K562 (cell line): ENCODE data around the gene ARL3. TPM values are rescaled to one million over a fixed set of nuclear protein-coding genes. Genes with fewer than 3 reads are reported as not detected.

Experiments used
- ATAC-seq: fragments of 200-7000 bp; cut with Tn5 transposase; 3 replicates; pipeline ENCODE4 v1.9.1; 2020; ENCODE audit warnings: moderate library complexity
- BruUV-seq: library from RNA; stranded (reverse); fragments of 400-500 nt; replicated peaks from 2 replicates; lab custom pipeline; 2021; lab: Mats Ljungman, UMichigan
- CTCF ChIA-PET: fragments of 300-600 bp; formaldehyde crosslinking; extraction: SDS; loops from one replicate; lab custom pipeline; 2021; ENCODE audit warnings: low intra/inter-chr PET ratio; lab: Yijun Ruan, JAX
- POLR2A ChIA-PET: fragments of 300-600, 350-650 bp; sonication (Branson Sonifier 250); formaldehyde crosslinking; extraction: SDS; loops from one replicate; lab custom pipeline; 2021; ENCODE audit warnings: antibody characterized with exemption, inconsistent platforms; lab: Yijun Ruan, JAX
- DNase-seq, 4 experiments: peaks; one replicate each; pipeline versions ENCODE4 v3.0.0 to v3.0.0-alpha.2; 2011 to 2018; ENCODE audit warnings: low spot score in 3 of 4, mixed read lengths in 3 of 4; ENCODE audit errors: extremely low read depth in 1 of 4
- FAIRE-seq: peaks from 2 replicates; lab custom pipeline; 2011; peaks lifted over from hg19 to GRCh38; lab: Jason Lieb, UNC
- H2AFZ ChIP-seq: 2 replicates; pipeline ENCODE4 v1.6.0; 2011; ENCODE audit warnings: low read depth, low read length, control low read depth, inconsistent platforms
- H3K27ac ChIP-seq: fragments of 200-600 bp; 3 replicates; pipeline ENCODE4 v1.8.0; 2011; ENCODE audit warnings: low read depth, mild to moderate bottlenecking, control low read depth, inconsistent platforms, low read length, moderate library complexity, mixed read lengths; ENCODE audit errors: extremely low read depth
- H3K27me3 ChIP-seq, 2 experiments: fragments of 300-600 bp in 1 of 2; 2 replicates in 1 of 2; 3 replicates in 1 of 2; pipeline versions ENCODE4 v1.6.0 to v1.8.0; 2011; ENCODE audit warnings: inconsistent platforms in 2 of 2, low read length in 2 of 2, mild to moderate bottlenecking in 1 of 2, mixed read lengths in 1 of 2, moderate library complexity in 1 of 2; ENCODE audit not compliant: control insufficient read depth in 2 of 2, insufficient read depth in 2 of 2
- H3K36me3 ChIP-seq: fragments of 300-600 bp; 3 replicates; pipeline ENCODE4 v1.8.0; 2011; ENCODE audit warnings: mild to moderate bottlenecking, low read length, inconsistent platforms; ENCODE audit not compliant: control insufficient read depth, insufficient read depth
- H3K4me1 ChIP-seq, 2 experiments: fragments of 200-600 bp in 1 of 2; replicated peaks in 1 of 2; 2 replicates in 1 of 2; 3 replicates in 1 of 2; pipeline versions ENCODE4 v1.5.1 to v1.8.0; 2011; ENCODE audit warnings: inconsistent platforms in 2 of 2, low read length in 2 of 2, mild to moderate bottlenecking in 1 of 2, mixed read lengths in 1 of 2, moderate library complexity in 1 of 2; ENCODE audit not compliant: control insufficient read depth in 2 of 2, insufficient read depth in 2 of 2
- H3K4me2 ChIP-seq: 2 replicates; pipeline ENCODE4 v1.6.1; 2011; ENCODE audit warnings: low read length, control low read depth, inconsistent platforms, mixed read lengths; ENCODE audit not compliant: insufficient read depth
- H3K4me3 ChIP-seq: fragments of 200-600 bp; sonication (generic), shearing (Covaris generic); 2 replicates; pipeline ENCODE4 v1.5.1; 2016; ENCODE audit warnings: control low read depth, inconsistent platforms
- H3K79me2 ChIP-seq: fragments of 200-600 bp; 3 replicates; pipeline ENCODE4 v1.8.0; 2011; ENCODE audit warnings: low read length, inconsistent platforms; ENCODE audit not compliant: control insufficient read depth, insufficient read depth
- H3K9ac ChIP-seq, 2 experiments: 2 replicates each; pipeline versions ENCODE4 v1.6.0 to v1.6.1; 2011; ENCODE audit warnings: low read depth in 2 of 2, low read length in 2 of 2, control low read depth in 1 of 2, inconsistent platforms in 1 of 2, mild to moderate bottlenecking in 1 of 2, mixed read lengths in 1 of 2; ENCODE audit not compliant: insufficient read depth in 1 of 2
- H3K9me1 ChIP-seq: one replicate; pipeline ENCODE4 v1.6.0; 2011; ENCODE audit warnings: inconsistent platforms, mild to moderate bottlenecking, low read length, moderate library complexity; ENCODE audit not compliant: control insufficient read depth, insufficient read depth
- H3K9me3 ChIP-seq: replicated peaks from 2 replicates; pipeline ENCODE4 v1.5.1; 2011; ENCODE audit warnings: low read depth, low read length, inconsistent platforms; ENCODE audit not compliant: control insufficient read depth, insufficient read depth
- H4K20me1 ChIP-seq: replicated peaks from 2 replicates; pipeline ENCODE4 v1.6.1; 2011; ENCODE audit warnings: low read length, inconsistent platforms, mixed read lengths; ENCODE audit not compliant: control insufficient read depth, insufficient read depth
- BMI1 ChIP-seq: fragments of 150-350 bp; IDR thresholded peaks from 2 replicates; pipeline ENCODE4 v1.6.1; 2014; ENCODE audit warnings: low read length
- EP300 ChIP-seq: IDR thresholded peaks from 2 replicates; pipeline ENCODE4 v1.6.1; 2012; ENCODE audit warnings: low read length, improper control_type of control experiment
- GATAD2A ChIP-seq: fragments of 450-650 bp; IDR thresholded peaks from 2 replicates; pipeline ENCODE4 v1.6.1; 2017
- NBN ChIP-seq: fragments of 450-650 bp; IDR thresholded peaks from 2 replicates; pipeline ENCODE4 v1.6.1; 2016; ENCODE audit warnings: low read depth, mild to moderate bottlenecking
- NCOA6 ChIP-seq: fragments of 450-650 bp; IDR thresholded peaks from 2 replicates; pipeline ENCODE4 v1.6.1; 2017; ENCODE audit warnings: mild to moderate bottlenecking
- RBM14 ChIP-seq: fragments of 200-400 bp; formaldehyde crosslinking; IDR thresholded peaks from 2 replicates; pipeline ENCODE4 v1.6.1; 2018; ENCODE audit warnings: low read depth, mild to moderate bottlenecking, low read length, moderate library complexity, borderline replicate concordance; ENCODE audit not compliant: insufficient read depth
- SMARCA4 ChIP-seq: fragments of 450-650 bp; IDR thresholded peaks from 2 replicates; pipeline ENCODE4 v1.6.1; 2016
- ZNF133 ChIP-seq: fragments of 250-450 bp; sonication (Bioruptor Pico); IDR thresholded peaks from 2 replicates; pipeline ENCODE4 v1.4.0; 2020; ENCODE audit warnings: mild to moderate bottlenecking
- ZNF253 ChIP-seq: fragments of 250-450 bp; sonication (Bioruptor Pico); conservative IDR thresholded peaks from 2 replicates; pipeline ENCODE4 v1.6.1; 2021; ENCODE audit warnings: mild to moderate bottlenecking
- ZNF79 ChIP-seq: fragments of 250-450 bp; sonication (Bioruptor Pico); IDR thresholded peaks from 2 replicates; pipeline ENCODE4 v1.4.0; 2020; ENCODE audit warnings: low read depth, mild to moderate bottlenecking, moderate library complexity
- WGBS: fragments of 100-300 bp; shearing (Covaris generic); methylation state at CpG from one replicate; pipeline ENCODE4 v1.1.6; 2016; ENCODE audit warnings: low coverage, mixed read lengths; ENCODE audit not compliant: insufficient coverage; ENCODE audit errors: missing lambda C conversion rate; 5-methylcytosine and 5-hydroxymethylcytosine counted together
- in situ Hi-C: fragments of 300-500 bp; cut with MboI; formaldehyde crosslinking; loops from 4 replicates; pipeline ENCODE4 v1.15.0; 2018; ENCODE audit warnings: inconsistent platforms, mixed read lengths
- intact Hi-C: fragments of 100-400 bp; cut with micrococcal nuclease; formaldehyde crosslinking; loops from 2 replicates; pipeline ENCODE4 v1.14.2; 2022
- polyA plus RNA-seq, 8 experiments: library from polyadenylated mRNA; depleted of rRNA in 4 of 8; stranded (reverse) in 5 of 8; unstranded in 3 of 8; fragments of >200 nt; fragmentation: Nextera tagmentation in 2 of 8; fragmentation: Illumina TruSeq in 1 of 8; extraction: Ambion mirVana in 2 of 8; extraction: Trizol in 1 of 8; gene quantifications; 2 replicates each; pipeline versions ENCODE4 v1.2.1 to v1.2.3, GENCODE V29; 2011 to 2014; ENCODE audit warnings: inconsistent platforms in 1 of 8, missing spikeins in 1 of 8
- total RNA-seq, 7 experiments: library from RNA; depleted of rRNA in 6 of 7; stranded (reverse); fragments of >200 nt in 6 of 7; fragmentation: Illumina TruSeq in 2 of 7; extraction: Trizol in 2 of 7; gene quantifications; 2 replicates each; pipeline versions ENCODE4 v1.2.1 to v1.2.3, GENCODE V29; 2011 to 2021; ENCODE audit warnings: low replicate concordance in 1 of 7
- TF ChIP-seq, protein P1 (sequence below): IDR thresholded peaks from 3 replicates; pipeline ENCODE4 v1.6.1; 2011; ENCODE audit warnings: borderline replicate concordance, mild to moderate bottlenecking; ENCODE audit not compliant: insufficient read length, insufficient read depth
- TF ChIP-seq, protein P2 (sequence below): fragments of 250-450 bp; sonication (Bioruptor Pico); IDR thresholded peaks from 2 replicates; pipeline ENCODE4 v1.4.0; 2020
- TF ChIP-seq, protein P3 (sequence below): fragments of 450-650 bp; IDR thresholded peaks from 2 replicates; pipeline ENCODE4 v1.7.0; 2016; ENCODE audit warnings: borderline replicate concordance

Gene ARL3
- total and polyA plus RNA-seq, 9 of the 15 experiments (the other 6 are each of a cell fraction or from before 2014, with no cell fraction given): 2.9 to 8.9 (median 4.8) TPM

DNA sequence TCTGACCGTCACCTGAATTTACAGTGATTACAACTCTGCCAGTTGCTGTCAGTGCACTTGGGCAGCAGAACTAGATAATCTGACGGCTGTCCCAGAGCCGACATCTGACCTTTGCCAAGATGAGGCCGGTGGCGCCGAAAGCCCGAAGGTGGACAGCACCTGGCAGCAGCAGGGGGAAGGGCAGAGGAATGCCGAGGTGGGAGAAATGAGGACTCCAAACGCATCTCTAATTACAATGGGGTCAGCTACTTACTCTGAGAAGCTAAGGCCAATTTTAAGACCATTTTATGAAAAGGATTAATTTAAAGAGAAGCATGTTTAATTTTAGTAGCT is 36.2 kb downstream of the ARL3 start:
- H3K9me3 ChIP-seq: no peaks in the 10 kb centered on the region
- peaks cover 25 to 34% of the 10 kb centered on the region in 2 experiments for H3K4me1 ChIP-seq
- no peak for FAIRE-seq
- H3K4me3 ChIP-seq: no peak overlapping the region
- WGBS: 75% methylated on average over 9 of the region's 9 CpGs
- POLR2A ChIA-PET: interaction anchor here (0.5 to 1.7 kb wide), 3 partner anchors 19 to 741 kb away, joined by 3 to 4 read pairs (median 3); no protein-coding TSS in a partner anchor
- intact Hi-C loops: no loop called here
- H2AFZ ChIP-seq: no peak overlapping the region
- BruUV-seq: no TSS peak
- H4K20me1 ChIP-seq: no peaks in the 10 kb centered on the region
- no peaks in the 10 kb centered on the region for H3K79me2 ChIP-seq
- no peak for ATAC-seq
- 0 out of 4 replicates have a peak overlapping the region, but pooled peaks of 1 of the 2 experiments have one; percentile 32 for H3K9ac ChIP-seq
- TF ChIP-seq GATAD2A: no peak
- no peak for TF ChIP-seq EP300
- TF ChIP-seq ZNF253 (CRISPR knock-in tag): no peak
- no peak for TF ChIP-seq NBN
- no peak for TF ChIP-seq BMI1
- TF ChIP-seq NCOA6: no peak
- TF ChIP-seq, protein P1, sequence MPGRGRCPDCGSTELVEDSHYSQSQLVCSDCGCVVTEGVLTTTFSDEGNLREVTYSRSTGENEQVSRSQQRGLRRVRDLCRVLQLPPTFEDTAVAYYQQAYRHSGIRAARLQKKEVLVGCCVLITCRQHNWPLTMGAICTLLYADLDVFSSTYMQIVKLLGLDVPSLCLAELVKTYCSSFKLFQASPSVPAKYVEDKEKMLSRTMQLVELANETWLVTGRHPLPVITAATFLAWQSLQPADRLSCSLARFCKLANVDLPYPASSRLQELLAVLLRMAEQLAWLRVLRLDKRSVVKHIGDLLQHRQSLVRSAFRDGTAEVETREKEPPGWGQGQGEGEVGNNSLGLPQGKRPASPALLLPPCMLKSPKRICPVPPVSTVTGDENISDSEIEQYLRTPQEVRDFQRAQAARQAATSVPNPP: no peak
- no peak for TF ChIP-seq SMARCA4
- TF ChIP-seq, protein P2, sequence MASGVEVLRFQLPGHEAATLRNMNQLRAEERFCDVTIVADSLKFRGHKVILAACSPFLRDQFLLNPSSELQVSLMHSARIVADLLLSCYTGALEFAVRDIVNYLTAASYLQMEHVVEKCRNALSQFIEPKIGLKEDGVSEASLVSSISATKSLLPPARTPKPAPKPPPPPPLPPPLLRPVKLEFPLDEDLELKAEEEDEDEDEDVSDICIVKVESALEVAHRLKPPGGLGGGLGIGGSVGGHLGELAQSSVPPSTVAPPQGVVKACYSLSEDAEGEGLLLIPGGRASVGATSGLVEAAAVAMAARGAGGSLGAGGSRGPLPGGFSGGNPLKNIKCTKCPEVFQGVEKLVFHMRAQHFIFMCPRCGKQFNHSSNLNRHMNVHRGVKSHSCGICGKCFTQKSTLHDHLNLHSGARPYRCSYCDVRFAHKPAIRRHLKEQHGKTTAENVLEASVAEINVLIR (CRISPR knock-in tag): no peak
- no peak for TF ChIP-seq ZNF79
- TF ChIP-seq ZNF133 (CRISPR knock-in tag): no peak
- TF ChIP-seq, protein P3, sequence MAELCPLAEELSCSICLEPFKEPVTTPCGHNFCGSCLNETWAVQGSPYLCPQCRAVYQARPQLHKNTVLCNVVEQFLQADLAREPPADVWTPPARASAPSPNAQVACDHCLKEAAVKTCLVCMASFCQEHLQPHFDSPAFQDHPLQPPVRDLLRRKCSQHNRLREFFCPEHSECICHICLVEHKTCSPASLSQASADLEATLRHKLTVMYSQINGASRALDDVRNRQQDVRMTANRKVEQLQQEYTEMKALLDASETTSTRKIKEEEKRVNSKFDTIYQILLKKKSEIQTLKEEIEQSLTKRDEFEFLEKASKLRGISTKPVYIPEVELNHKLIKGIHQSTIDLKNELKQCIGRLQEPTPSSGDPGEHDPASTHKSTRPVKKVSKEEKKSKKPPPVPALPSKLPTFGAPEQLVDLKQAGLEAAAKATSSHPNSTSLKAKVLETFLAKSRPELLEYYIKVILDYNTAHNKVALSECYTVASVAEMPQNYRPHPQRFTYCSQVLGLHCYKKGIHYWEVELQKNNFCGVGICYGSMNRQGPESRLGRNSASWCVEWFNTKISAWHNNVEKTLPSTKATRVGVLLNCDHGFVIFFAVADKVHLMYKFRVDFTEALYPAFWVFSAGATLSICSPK: no peak
- TF ChIP-seq RBM14: no peak
- TF ChIP-seq, all 486 proteins: peak for 0
- no peak for DNase-seq
- Histone ChIP-seq H3K27ac (no peak overlapping the region), H3K27me3 (no peaks in the 10 kb centered on the region), H3K9me1 (no peaks in the 10 kb centered on the region), H3K4me2 (no peak overlapping the region), H3K36me3 (no peaks in the 10 kb centered on the region)
- CTCF ChIA-PET: no interaction called here
- in situ Hi-C loops: no loop called here
